Endodermal cell (in vitro differentiated cells): ENCODE results near the gene RAD17. TPM values are rescaled to one million over a fixed set of nuclear protein-coding genes. Genes with fewer than 3 reads are reported as not detected.

Experiments
- DNase-seq: peaks from one replicate; pipeline ENCODE4 v3.0.0-alpha.2; 2017
- H3K27ac ChIP-seq: 2 replicates; pipeline ENCODE4 v1.5.1; 2013; ENCODE audit warnings: mild to moderate bottlenecking, low read depth, low read length, moderate library complexity
- H3K27me3 ChIP-seq: 2 replicates; pipeline ENCODE4 v1.6.1; 2013; ENCODE audit warnings: mild to moderate bottlenecking, low read length, moderate library complexity; ENCODE audit not compliant: insufficient read depth, control insufficient read depth, poor library complexity, severe bottlenecking
- H3K36me3 ChIP-seq: 2 replicates; pipeline ENCODE4 v1.7.0; 2013; ENCODE audit warnings: mild to moderate bottlenecking, low read length, moderate library complexity; ENCODE audit not compliant: control insufficient read depth, insufficient read depth
- H3K4me1 ChIP-seq: one replicate; pipeline ENCODE4 v1.7.0; 2013; ENCODE audit warnings: low read length; ENCODE audit not compliant: control insufficient read depth, insufficient read depth
- H3K4me3 ChIP-seq: 2 replicates; pipeline ENCODE4 v1.5.1; 2013; ENCODE audit warnings: mild to moderate bottlenecking, low read length, moderate library complexity
- H3K9ac ChIP-seq: 2 replicates; pipeline ENCODE4 v1.6.1; 2013; ENCODE audit warnings: mild to moderate bottlenecking, low read length, moderate library complexity; ENCODE audit not compliant: poor library complexity, severe bottlenecking; ENCODE audit errors: extremely low read depth
- H3K9me3 ChIP-seq: 2 replicates; pipeline ENCODE4 v1.6.1; 2013; ENCODE audit warnings: mild to moderate bottlenecking, low read length, moderate library complexity; ENCODE audit not compliant: control insufficient read depth
- H3K27ac Mint-ChIP-seq: 2 replicates; pipeline ENCODE4 v1.8.0; 2020; ENCODE audit warnings: mixed read lengths
- H3K27me3 Mint-ChIP-seq: 2 replicates; pipeline ENCODE4 v1.8.0; 2021; ENCODE audit warnings: mild to moderate bottlenecking, mixed read lengths; ENCODE audit not compliant: insufficient read depth
- H3K36me3 Mint-ChIP-seq: 2 replicates; pipeline ENCODE4 v1.8.0; 2020; ENCODE audit warnings: low read depth, mixed read lengths
- H3K4me1 Mint-ChIP-seq: 2 replicates; pipeline ENCODE4 v1.8.0; 2020; ENCODE audit warnings: mixed read lengths
- H3K4me3 Mint-ChIP-seq: 2 replicates; pipeline ENCODE4 v1.8.0; 2020; ENCODE audit warnings: mild to moderate bottlenecking, moderate library complexity, mixed read lengths
- H3K9me3 Mint-ChIP-seq: 2 replicates; pipeline ENCODE4 v1.8.0; 2020; ENCODE audit warnings: mild to moderate bottlenecking, mixed read lengths
- WGBS, 2 experiments: methylation state at CpG; one replicate each; pipeline versions ENCODE4 v1.1.5 to v1.1.7; 2013; ENCODE audit warnings: missing lambda C conversion rate in 2 of 2, mixed read lengths in 1 of 2; ENCODE audit not compliant: insufficient coverage in 1 of 2, insufficient read length in 1 of 2; 5-methylcytosine and 5-hydroxymethylcytosine counted together
- total RNA-seq, 2 donors: library from RNA; stranded (reverse); fragmentation: NEBNext Ultra II Directional in 1 of 2; extraction: Animal tissue kit (Norgen Biotek cat#: 25700) in 1 of 2; gene quantifications; 2 replicates in 1 of 2; 3 replicates in 1 of 2; pipeline ENCODE4 v1.2.1, GENCODE V29; 2021
- TF ChIP-seq, protein P1 (sequence below): fragments of 200-600 bp; sonication (generic); conservative IDR thresholded peaks from 2 replicates; pipeline ENCODE4 v1.5.0; 2021; ENCODE audit warnings: antibody characterized with exemption, mild to moderate bottlenecking

Gene RAD17
- total RNA-seq, 2 donors from 2014 or later = 30.1 to 40.0 TPM

DNA sequence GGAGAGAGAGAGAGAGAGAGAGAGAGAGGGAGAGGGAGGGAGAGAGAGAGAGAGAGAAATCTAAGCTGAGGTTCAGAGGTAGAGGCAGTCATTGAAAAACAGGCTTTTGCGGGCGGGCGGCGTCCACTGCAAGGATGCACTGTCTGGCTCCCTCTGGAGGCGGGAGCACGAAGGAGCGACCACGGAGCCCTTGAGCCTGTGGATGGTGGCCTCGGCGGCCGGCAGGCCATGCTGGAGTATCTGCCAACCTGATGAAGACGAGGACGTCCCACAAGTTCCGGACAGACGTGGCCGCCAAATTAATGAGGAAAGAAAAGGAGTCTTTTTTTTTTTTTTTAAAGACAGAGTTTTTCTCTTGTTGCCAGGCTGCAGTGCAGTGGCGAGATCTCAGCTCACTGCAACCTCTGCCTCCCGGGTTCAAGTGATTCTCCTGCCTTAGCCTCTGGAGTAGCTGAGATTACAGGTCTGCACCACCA lies 34.8 kb upstream of the RAD17 start:
- Mint-ChIP-seq H3K4me1 (peaks cover 11% of the 10 kb centered on the region), H3K36me3 (peaks cover 2% of the 10 kb centered on the region), H3K27ac (no peak overlapping the region), H3K27me3 (peaks cover 12% of the 10 kb centered on the region), H3K4me3 (no peak overlapping the region), H3K9me3 (peaks cover 3% of the 10 kb centered on the region)
- Histone ChIP-seq H3K27ac (no peak overlapping the region), H3K9ac (no peak overlapping the region), H3K9me3 (no peaks in the 10 kb centered on the region), H3K27me3 (peaks cover 4% of the 10 kb centered on the region), H3K36me3 (no peaks in the 10 kb centered on the region), H3K4me1 (peaks cover 5% of the 10 kb centered on the region), H3K4me3 (no peak overlapping the region)
- peak; percentile 95 for DNase-seq
- WGBS, 2 experiments = 24 to 28% methylated on average over 9 to 18 of the region's 18 CpGs
- TF ChIP-seq, protein P1, sequence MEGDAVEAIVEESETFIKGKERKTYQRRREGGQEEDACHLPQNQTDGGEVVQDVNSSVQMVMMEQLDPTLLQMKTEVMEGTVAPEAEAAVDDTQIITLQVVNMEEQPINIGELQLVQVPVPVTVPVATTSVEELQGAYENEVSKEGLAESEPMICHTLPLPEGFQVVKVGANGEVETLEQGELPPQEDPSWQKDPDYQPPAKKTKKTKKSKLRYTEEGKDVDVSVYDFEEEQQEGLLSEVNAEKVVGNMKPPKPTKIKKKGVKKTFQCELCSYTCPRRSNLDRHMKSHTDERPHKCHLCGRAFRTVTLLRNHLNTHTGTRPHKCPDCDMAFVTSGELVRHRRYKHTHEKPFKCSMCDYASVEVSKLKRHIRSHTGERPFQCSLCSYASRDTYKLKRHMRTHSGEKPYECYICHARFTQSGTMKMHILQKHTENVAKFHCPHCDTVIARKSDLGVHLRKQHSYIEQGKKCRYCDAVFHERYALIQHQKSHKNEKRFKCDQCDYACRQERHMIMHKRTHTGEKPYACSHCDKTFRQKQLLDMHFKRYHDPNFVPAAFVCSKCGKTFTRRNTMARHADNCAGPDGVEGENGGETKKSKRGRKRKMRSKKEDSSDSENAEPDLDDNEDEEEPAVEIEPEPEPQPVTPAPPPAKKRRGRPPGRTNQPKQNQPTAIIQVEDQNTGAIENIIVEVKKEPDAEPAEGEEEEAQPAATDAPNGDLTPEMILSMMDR = peak; percentile 88

DNA sequence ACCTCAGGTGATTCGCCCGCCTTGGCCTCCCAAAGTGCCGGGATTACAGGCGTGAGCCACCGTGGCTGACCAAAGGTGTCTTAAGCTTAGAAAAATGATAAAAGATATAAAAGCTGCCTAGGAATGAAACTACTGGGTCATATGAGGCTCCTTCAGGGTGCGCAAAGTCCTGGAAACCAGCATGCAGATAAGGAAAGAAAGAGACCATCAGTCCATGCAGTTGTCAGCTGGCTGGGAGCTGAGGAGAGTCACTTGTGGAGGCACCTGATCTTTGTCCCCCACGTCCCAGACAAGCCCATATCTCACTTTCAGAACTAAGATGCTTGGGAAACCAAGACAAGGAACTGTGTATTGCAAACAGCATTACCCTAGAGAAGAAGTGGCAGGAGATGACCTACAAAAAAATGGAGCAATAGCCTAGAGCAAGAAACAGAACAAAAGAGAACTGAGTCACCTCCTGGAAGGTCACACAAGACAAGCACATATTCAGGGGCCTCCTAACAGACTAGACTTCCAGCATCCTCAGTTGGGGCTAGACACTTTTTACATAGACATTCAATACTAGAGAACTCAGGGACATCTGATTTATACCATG lies 34.2 kb upstream of the RAD17 start:
- H3K27me3 Mint-ChIP-seq = peaks cover 12% of the 10 kb centered on the region
- no peaks in the 10 kb centered on the region for H3K9me3 ChIP-seq
- WGBS, 2 experiments = 93 to 96% methylated on average over 5 to 7 of the region's 7 CpGs
- H3K4me1 Mint-ChIP-seq = peaks cover 8% of the 10 kb centered on the region
- no peak overlapping the region for H3K27ac Mint-ChIP-seq
- no peak overlapping the region for H3K4me3 Mint-ChIP-seq
- peaks cover 2% of the 10 kb centered on the region for H3K36me3 Mint-ChIP-seq
- no peak overlapping the region for H3K9ac ChIP-seq
- peaks cover 3% of the 10 kb centered on the region for H3K9me3 Mint-ChIP-seq
- DNase-seq = no peak
- H3K27me3 ChIP-seq = peaks cover 4% of the 10 kb centered on the region
- no peaks in the 10 kb centered on the region for H3K36me3 ChIP-seq
- TF ChIP-seq, protein P1 = no peak
- H3K4me3 ChIP-seq = no peak overlapping the region
- no peak overlapping the region for H3K27ac ChIP-seq
- peaks cover 5% of the 10 kb centered on the region for H3K4me1 ChIP-seq

GRCh38 chr5:69341520-69342161 lies 28.0 kb upstream of the RAD17 start:
- DNase-seq = no peak
- Histone ChIP-seq H3K4me1 (no peaks in the 10 kb centered on the region), H3K9ac (no peak overlapping the region), H3K27me3 (no peaks in the 10 kb centered on the region), H3K36me3 (no peaks in the 10 kb centered on the region), H3K9me3 (no peaks in the 10 kb centered on the region), H3K4me3 (no peak overlapping the region), H3K27ac (no peak overlapping the region)
- H3K27me3 Mint-ChIP-seq = no peaks in the 10 kb centered on the region
- no peaks in the 10 kb centered on the region for H3K9me3 Mint-ChIP-seq
- no peak overlapping the region for H3K27ac Mint-ChIP-seq
- no peak overlapping the region for H3K4me3 Mint-ChIP-seq
- 90 to 97% methylated on average over 4 of the region's 4 CpGs for WGBS, 2 experiments
- no peaks in the 10 kb centered on the region for H3K36me3 Mint-ChIP-seq
- H3K4me1 Mint-ChIP-seq = no peaks in the 10 kb centered on the region
- TF ChIP-seq, protein P1 = no peak
